NCI-H128 (cell line): Measurements from ENCODE around the gene TNFRSF14.

Experiments used
- DNase-seq: peaks from one replicate; lab custom pipeline; 2025; ENCODE audit not compliant: unreplicated experiment; lab: John Stamatoyannopoulos, UW

The TNFRSF14 gene

GRCh38 chr1:2611621-2612437 is 55.7 kb downstream of the TNFRSF14 start:
- no peak for DNase-seq

GRCh38 chr1:2612591-2613365 is 56.6 kb downstream of the TNFRSF14 start:
- no peak for DNase-seq
